HCEC 1CT (cell line): ENCODE results near the gene PLEKHH3.
"Not testable (repeated sequence)": the region's sequence is repeated elsewhere in the genome, so short reads cannot be mapped to it uniquely, and the experiment has no call there.

Experiments
- DNase-seq: peaks from one replicate; pipeline ENCODE4 v3.0.0-alpha.2; 2017

Gene PLEKHH3

DNA sequence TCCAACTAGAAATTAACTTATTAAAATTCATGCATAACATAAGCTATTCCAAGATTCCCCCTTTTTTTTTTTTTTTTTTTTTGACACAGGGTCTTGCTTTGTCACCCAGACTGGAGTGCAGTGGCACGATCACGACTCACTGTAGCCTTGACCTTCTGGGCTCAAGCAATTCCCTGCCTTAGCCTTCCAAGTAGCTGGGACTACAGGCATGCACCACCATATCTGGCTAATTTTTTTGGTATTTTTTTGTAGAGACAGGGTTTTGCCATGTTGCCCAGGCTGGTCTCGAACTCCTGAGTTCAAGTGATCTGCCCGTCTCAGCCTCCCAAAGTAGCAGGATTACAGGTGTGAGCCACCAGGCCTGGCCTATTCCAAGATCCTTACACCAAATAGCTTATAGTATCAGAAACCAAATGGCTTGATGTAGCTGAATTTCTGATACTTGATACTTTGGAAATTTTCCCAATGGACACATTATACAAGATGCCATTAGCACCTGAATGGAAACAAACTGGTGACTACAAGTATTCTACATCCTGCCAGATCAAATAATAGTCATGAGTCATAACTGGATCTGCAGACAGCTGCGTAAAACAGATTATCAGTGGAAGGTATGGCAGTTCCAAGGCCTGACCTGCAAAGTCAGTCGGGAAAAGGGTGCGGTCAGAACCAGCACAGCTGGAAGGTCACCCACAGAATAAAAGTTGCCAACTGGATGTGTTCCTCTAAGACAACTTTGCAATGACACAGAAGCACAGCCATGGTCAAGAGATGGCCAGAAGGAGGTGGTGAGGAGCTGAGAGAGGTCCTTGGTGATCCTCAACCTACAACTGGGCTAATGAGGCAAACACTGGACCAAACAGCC lies 52.8 kb downstream of the PLEKHH3 start:
- DNase-seq: peak; percentile 23

DNA sequence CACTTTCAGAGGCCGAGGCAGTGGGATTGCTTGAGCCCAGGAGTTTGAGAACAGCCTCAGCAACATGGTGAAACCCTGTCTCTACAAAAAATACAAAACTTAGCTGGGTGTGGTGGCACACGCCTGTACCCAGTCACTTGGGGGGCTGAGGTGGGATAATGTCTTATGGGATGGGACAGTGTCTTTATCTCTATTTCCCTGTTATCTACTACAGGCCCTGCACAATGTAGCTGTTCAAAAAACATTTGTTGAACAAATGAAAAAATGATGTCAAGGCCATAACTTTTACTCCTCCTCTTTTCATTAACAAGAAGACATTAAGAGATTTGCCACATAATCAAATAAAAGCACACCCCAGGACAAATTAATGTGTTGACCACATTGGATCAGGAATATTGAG lies 53.5 kb downstream of the PLEKHH3 start:
- DNase-seq: no peak

DNA sequence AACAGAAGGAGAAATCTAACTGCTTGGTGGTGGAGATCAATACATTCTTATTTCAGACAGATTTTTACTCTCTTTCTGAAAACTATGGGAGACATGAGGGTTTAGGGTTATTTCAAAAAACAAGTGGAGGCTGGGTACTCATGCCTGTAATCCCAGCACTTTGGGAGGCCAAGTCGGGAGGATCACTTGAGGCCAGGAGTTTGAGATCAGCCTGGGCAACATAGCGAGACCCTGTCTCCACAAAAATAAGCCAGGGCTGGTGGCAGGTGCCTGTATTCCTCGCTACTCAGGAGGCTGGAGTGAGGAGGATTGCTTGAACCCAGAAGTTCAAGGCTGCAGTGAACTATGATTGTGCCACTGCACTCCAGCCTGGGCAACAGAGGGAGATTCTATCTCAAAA lies 54.8 kb downstream of the PLEKHH3 start:
- DNase-seq: not testable (repeated sequence)

DNA sequence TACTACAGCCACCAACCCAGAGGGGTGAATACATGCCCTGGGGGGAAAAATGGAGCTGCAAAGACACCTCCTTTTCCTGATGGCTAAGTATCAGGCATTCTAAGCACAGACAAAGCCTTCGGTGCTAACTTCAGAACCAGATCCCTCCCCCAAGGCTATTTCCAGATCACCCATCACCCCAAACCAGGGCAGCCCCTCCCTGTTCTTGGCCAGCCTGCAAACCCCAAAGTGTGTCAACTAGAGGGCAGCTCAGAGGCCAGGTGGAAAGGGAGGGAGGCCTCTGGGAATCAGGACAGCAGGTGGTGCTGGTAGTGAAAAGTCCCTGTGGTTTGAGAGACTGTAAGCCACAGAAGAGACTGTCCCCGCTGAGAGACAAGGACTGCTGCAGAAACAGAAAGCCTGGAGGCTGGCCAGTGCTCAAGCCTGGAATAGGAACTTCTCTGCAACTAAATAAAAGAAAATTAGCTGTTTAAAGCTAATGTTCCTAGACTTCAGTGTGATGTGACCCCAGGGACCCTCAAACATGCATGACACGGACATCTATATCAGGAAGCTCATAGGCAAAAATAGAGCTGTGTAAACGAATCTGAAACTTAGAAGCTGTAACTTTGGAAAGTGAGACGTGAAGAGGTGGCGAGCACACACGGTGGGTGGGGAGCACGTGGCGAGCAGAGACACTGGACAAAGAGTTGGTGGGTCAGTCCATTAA lies 58.2 kb downstream of the PLEKHH3 start:
- peak; percentile 4 for DNase-seq

DNA sequence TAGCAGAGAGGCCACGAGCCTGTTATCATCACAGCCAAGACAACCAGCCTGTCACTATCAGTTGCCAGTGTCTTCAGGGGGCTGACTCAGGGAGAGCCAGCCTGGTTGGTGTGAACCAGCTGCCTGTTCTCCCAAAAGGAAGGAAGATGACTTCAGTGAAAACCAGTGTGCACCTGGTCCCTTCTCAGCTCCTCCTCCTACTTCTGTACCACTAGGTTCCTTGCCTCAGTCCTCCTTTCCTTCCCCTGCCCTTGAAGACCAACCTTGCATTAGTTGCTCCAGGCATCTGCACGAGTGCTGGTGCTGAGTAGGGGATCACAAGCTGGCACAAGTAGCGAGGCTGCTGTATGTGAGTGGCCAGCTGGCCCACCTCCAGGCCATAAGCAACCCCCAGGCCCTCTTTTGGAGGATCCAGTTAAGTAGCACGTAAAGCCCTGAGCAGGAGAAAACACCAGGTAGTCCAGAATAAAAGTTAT lies 58.8 kb downstream of the PLEKHH3 start:
- DNase-seq: no peak
